NK-92 (cell line): ENCODE data around the gene KRTAP5-11.
"Not testable (repeated sequence)": the region's sequence is repeated elsewhere in the genome, so short reads cannot be mapped to it uniquely, and the experiment has no call there.

ENCODE experiments used
- DNase-seq: peaks from one replicate; lab custom pipeline; 2025; ENCODE audit not compliant: unreplicated experiment; lab: John Stamatoyannopoulos, UW

KRTAP5-11 gene, protein sequence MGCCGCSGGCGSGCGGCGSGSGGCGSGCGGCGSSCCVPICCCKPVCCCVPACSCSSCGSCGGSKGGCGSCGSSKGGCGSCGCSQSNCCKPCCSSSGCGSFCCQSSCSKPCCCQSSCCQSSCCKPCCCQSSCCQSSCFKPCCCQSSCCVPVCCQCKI

GRCh38 chr11:71582309-71582895, at the start of gene KRTAP5-11:
Gene KRTAP5-11, minus strand, starts transcription at chr11:71582875. Its CDS starts 38 bp downstream, at chr11:71582837.
- no peak for DNase-seq

DNA sequence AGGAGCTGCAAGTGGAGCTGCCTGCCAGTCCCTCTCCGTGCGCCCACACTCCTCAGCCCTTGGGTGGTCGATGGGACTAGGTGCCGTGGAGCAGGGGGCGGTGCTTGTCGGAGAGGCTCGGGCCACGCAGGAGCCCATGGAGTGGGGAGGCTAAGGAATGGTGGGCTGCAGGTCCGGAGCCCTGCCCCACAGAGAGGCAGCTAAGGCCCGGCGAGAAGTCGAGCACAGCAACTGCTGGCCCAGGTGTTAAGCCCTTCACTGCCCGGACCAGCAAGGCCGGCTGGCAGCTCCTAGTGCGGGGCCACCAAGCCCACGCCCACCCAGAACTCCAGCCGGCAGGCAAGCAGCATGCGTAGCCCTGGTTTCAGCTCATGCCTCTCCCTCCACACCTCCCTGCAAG, 48.9 kb upstream of the KRTAP5-11 start:
- not testable (repeated sequence) for DNase-seq

DNA sequence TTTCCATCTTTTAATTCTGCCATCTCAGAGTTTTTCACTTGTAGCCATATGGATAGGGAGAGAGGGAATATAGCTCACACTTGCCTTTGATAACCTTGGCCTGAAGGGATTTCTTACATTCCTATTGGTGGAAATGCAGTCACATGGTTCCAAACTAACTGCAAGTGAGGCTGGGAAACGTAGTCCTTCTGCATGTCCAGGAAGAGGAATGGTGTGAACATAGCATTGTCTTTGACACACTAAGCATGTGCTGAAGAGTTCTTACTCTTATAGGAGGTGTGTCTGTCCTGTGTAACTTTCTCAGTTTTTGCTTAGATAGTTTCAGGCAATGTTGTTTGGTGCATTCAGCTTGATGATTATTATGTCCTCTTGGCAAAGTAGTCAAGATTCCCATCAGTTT, 47.4 kb upstream of the KRTAP5-11 start:
- not testable (repeated sequence) for DNase-seq

GRCh38 chr11:71628943-71629342, 46.3 kb upstream of the KRTAP5-11 start:
- not testable (repeated sequence) for DNase-seq

DNA sequence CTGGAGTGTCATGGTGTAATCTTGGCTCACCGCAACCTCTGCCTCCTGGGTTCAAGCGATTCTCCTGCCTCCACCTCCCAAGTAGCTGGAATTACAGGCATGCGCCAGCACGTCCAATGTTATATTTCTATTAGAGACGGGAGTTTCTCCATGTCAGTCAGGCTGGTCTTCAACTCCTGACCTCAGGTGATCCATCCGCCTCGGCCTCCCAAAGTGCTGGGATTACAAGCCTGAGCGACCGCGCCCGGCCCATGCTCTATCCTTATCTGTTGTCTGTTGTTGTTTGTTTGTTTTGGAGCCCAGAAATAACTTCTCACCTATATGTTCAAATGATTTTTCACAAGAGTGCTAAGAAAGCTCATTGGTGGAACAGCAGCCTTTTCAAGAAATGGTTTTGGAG, 40.6 kb upstream of the KRTAP5-11 start:
- DNase-seq: not testable (repeated sequence)

GRCh38 chr11:71622561-71622960, 39.9 kb upstream of the KRTAP5-11 start:
- not testable (repeated sequence) for DNase-seq

GRCh38 chr11:71615003-71615402, 32.3 kb upstream of the KRTAP5-11 start:
- DNase-seq: not testable (repeated sequence)

DNA sequence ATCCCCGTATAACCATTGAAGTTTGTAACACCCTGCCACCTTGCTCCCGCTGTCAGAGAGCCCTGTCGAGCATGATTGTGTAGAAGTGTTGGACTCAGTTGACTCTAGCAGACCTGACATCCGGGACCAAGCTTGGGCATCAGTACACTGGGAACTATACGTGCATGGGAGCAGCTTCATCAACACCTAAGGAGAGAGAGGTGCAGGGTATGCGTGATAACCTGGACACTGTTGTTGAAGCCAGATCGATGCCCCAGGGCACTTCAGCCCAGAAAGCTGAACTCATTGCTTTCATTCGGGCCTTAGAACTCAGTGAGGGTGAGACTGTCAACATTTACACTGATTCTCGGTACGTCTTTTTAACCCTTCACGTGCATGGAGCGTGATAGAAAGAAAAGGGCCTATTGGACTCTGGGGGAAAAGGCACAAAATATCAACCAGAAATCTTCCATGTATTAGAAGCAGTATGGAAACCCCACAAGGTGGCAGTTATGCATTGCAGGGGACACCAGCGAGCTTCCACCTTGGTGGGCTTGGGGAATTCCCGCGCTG, 31.8 kb upstream of the KRTAP5-11 start:
- DNase-seq: not testable (repeated sequence)

DNA sequence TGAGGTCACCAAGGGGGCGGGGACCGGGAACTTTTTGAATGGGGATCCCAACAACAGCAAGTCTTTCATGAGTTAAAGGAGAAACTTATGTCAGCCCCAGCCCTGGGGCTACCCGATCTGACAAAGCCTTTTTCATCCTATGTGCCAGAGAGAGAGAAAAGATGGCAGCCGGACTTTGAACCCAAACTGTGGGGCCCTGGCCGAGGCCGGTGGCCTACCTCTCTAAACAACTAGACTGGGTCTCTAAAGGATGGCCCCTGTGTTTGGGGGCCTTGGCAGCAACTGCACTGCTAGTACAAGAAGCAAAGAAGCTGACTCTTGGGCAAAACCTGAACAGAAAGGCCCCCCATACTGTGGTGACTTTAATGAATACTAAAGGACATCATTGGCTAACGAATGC, 31.3 kb upstream of the KRTAP5-11 start:
- DNase-seq: not testable (repeated sequence)

GRCh38 chr11:71611218-71611910, 28.7 kb upstream of the KRTAP5-11 start:
- DNase-seq: not testable (repeated sequence)

- DNase-seq: not testable (repeated sequence)
Measured at GRCh38 chr11:71608272-71608671, 25.6 kb upstream of the KRTAP5-11 start.

DNA sequence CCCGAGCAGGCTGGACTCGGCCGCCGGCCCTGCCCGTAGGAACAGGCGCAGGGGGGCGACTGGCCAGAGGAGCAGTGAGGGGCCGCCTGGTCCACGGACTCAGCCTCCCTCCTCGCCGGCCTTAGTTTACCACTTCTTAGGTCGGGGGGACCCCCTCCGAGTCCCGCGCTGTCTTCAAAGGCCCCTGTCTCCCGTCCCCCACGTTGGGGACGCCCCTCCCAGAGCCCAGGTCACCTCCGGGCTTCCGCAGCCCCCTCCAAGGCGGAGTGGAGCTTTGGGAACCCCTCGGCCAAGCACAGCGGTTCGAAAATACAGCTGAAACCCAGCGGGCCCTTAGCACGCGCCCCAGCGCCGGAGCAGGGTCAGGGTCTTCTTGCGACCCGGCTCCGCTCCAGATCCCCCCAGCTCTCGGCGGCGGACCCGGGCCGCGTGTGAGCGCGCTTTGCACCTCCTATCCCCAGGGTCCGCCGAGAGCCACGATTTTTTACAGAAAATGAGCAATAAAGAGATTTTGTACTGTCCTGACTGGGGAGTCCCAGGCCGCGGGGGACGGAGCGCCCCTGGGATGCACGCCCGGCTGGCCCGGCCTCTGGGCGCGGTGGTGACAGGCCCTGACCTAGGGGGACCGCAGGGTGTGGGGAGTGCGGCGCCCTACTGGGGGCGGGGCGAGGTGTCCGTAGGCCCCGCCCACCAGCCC, 25.0 kb upstream of the KRTAP5-11 start:
- not testable (repeated sequence) for DNase-seq

- DNase-seq: not testable (repeated sequence)
Measured at GRCh38 chr11:71606853-71607519, 24.3 kb upstream of the KRTAP5-11 start.

- not testable (repeated sequence) for DNase-seq
Measured at GRCh38 chr11:71604798-71605488, 22.3 kb upstream of the KRTAP5-11 start.

DNA sequence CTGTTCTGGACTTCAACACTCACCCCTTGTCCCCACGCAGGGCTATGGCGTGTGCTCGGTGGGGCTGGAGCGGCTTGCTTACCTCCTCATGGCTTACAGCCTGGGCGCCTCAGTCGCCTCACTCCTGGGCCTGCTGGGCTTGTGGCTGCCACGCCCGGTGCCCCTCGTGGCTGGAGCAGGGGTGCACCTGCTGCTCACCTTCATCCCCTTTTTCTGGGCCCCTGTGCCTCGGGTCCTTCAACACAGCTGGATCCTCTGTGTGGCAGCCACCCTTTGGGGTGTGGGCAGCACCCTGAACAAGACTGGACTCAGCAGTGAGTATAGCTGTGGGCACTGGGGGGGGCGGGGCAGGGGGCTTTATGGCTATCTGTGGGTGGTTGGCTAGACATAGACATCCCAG, 20.5 kb upstream of the KRTAP5-11 start:
- not testable (repeated sequence) for DNase-seq

GRCh38 chr11:71589546-71589920, 6.9 kb upstream of the KRTAP5-11 start:
- DNase-seq: not testable (repeated sequence)

- DNase-seq: not testable (repeated sequence)
Measured at GRCh38 chr11:71588822-71589545, 6.3 kb upstream of the KRTAP5-11 start.

- not testable (repeated sequence) for DNase-seq
Measured at GRCh38 chr11:71588314-71588713, 5.6 kb upstream of the KRTAP5-11 start.

GRCh38 chr11:71585673-71586072, 3.0 kb upstream of the KRTAP5-11 start:
- DNase-seq: not testable (repeated sequence)
